GM12878 (cell line): ENCODE measurements around the gene APPBP2.

Experiments used
- GABPA ChIP-seq: IDR thresholded peaks from 2 replicates; pipeline ENCODE4 v1.6.1; 2014; ENCODE audit warnings: antibody characterized with exemption, low read depth, mild to moderate bottlenecking, inconsistent platforms
- POLR2A ChIP-seq: IDR thresholded peaks from 2 replicates; pipeline ENCODE4 v1.6.1; 2011; ENCODE audit warnings: low read depth, mild to moderate bottlenecking, low read length
- POLR2AphosphoS5 ChIP-seq: IDR thresholded peaks from 2 replicates; pipeline ENCODE4 v1.6.1; 2011; ENCODE audit warnings: mild to moderate bottlenecking, low read length, inconsistent platforms
- RAD21 ChIP-seq: IDR thresholded peaks from 2 replicates; pipeline ENCODE4 v1.6.1; 2011; ENCODE audit warnings: mild to moderate bottlenecking, low read depth, low read length, moderate library complexity; ENCODE audit not compliant: insufficient read depth
- TF ChIP-seq, protein P1 (sequence below), 3 experiments: IDR thresholded peaks in 2 of 3; conservative IDR thresholded peaks in 1 of 3; 2 replicates each; pipeline ENCODE4 v1.5.1; 2011; ENCODE audit warnings: low read depth in 3 of 3, low read length in 3 of 3, mild to moderate bottlenecking in 3 of 3, control low read depth in 2 of 3, moderate library complexity in 2 of 3, inconsistent platforms in 1 of 3, mixed read lengths in 1 of 3; ENCODE audit not compliant: control insufficient read depth in 2 of 3, insufficient read depth in 1 of 3; ENCODE audit errors: extremely low read depth in 1 of 3
- TF ChIP-seq, protein P2 (sequence below): IDR thresholded peaks from 2 replicates; pipeline ENCODE4 v1.6.1; 2011; ENCODE audit warnings: low read depth, mild to moderate bottlenecking, low read length, moderate library complexity, borderline replicate concordance; ENCODE audit errors: extremely low read depth
- TF ChIP-seq, protein P3 (sequence below): IDR thresholded peaks from 2 replicates; pipeline ENCODE4 v1.6.1; 2012; ENCODE audit warnings: low read length, inconsistent platforms

GRCh38 chr17:60528828-60529227, 2.8 kb upstream of the APPBP2 start:
- TF ChIP-seq, protein P1, sequence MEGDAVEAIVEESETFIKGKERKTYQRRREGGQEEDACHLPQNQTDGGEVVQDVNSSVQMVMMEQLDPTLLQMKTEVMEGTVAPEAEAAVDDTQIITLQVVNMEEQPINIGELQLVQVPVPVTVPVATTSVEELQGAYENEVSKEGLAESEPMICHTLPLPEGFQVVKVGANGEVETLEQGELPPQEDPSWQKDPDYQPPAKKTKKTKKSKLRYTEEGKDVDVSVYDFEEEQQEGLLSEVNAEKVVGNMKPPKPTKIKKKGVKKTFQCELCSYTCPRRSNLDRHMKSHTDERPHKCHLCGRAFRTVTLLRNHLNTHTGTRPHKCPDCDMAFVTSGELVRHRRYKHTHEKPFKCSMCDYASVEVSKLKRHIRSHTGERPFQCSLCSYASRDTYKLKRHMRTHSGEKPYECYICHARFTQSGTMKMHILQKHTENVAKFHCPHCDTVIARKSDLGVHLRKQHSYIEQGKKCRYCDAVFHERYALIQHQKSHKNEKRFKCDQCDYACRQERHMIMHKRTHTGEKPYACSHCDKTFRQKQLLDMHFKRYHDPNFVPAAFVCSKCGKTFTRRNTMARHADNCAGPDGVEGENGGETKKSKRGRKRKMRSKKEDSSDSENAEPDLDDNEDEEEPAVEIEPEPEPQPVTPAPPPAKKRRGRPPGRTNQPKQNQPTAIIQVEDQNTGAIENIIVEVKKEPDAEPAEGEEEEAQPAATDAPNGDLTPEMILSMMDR (IDR thresholded peaks at IDR 0.05 in 2 of 3, conservative IDR thresholded peaks at IDR 0.05 in 1 of 3; ENCODE audit: control insufficient read depth in 2 of 3, extremely low read depth in 1 of 3, insufficient read depth in 1 of 3, low read depth in 3 of 3, low read length in 3 of 3) = no peak
- TF ChIP-seq POLR2AphosphoS5 (no peak), RAD21 (no peak), POLR2A (no peak), GABPA (no peak)
- TF ChIP-seq, protein P2, sequence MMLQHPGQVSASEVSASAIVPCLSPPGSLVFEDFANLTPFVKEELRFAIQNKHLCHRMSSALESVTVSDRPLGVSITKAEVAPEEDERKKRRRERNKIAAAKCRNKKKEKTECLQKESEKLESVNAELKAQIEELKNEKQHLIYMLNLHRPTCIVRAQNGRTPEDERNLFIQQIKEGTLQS = no peak
- TF ChIP-seq, protein P3, sequence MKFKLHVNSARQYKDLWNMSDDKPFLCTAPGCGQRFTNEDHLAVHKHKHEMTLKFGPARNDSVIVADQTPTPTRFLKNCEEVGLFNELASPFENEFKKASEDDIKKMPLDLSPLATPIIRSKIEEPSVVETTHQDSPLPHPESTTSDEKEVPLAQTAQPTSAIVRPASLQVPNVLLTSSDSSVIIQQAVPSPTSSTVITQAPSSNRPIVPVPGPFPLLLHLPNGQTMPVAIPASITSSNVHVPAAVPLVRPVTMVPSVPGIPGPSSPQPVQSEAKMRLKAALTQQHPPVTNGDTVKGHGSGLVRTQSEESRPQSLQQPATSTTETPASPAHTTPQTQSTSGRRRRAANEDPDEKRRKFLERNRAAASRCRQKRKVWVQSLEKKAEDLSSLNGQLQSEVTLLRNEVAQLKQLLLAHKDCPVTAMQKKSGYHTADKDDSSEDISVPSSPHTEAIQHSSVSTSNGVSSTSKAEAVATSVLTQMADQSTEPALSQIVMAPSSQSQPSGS = no peak
